Spleen (tissue), 11 donors: Measurements from ENCODE around the gene ARVCF. TPM values are rescaled to one million over a fixed set of nuclear protein-coding genes. Genes with fewer than 3 reads are reported as not detected.

Experiments used
- DNase-seq: peaks from one replicate; pipeline ENCODE4 v3.0.0-alpha.2; 2020
- H3K27ac ChIP-seq, 8 donors: fragments of 200-600 bp; sonication (generic) in 7 of 8; 1 replicate in 4 of 8; 2 replicates in 4 of 8; pipeline versions ENCODE4 v1.5.0 to v1.8.0; 2016 to 2021; ENCODE audit warnings: inconsistent platforms in 4 of 8, mild to moderate bottlenecking in 4 of 8, moderate library complexity in 1 of 8
- H3K27me3 ChIP-seq, 7 donors: fragments of 200-600 bp; sonication (generic) in 6 of 7; replicated peaks in 1 of 7; 1 replicate in 4 of 7; 2 replicates in 3 of 7; pipeline versions ENCODE4 v1.5.0 to v1.8.0; 2016 to 2021; ENCODE audit warnings: inconsistent platforms in 3 of 7, mild to moderate bottlenecking in 1 of 7
- H3K36me3 ChIP-seq, 6 donors: fragments of 200-600 bp; sonication (generic) in 5 of 6; 1 replicate in 4 of 6; 2 replicates in 2 of 6; pipeline versions ENCODE4 v1.5.0 to v1.8.0; 2016 to 2021; ENCODE audit warnings: inconsistent platforms in 2 of 6
- H3K4me1 ChIP-seq, 6 donors: fragments of 200-600 bp; sonication (generic) in 5 of 6; 1 replicate in 3 of 6; 2 replicates in 3 of 6; pipeline versions ENCODE4 v1.5.0 to v1.8.0; 2016 to 2021; ENCODE audit warnings: inconsistent platforms in 3 of 6
- H3K4me3 ChIP-seq, 8 donors: fragments of 200-600 bp; sonication (generic) in 7 of 8; 1 replicate in 4 of 8; 2 replicates in 4 of 8; pipeline versions ENCODE4 v1.5.0 to v1.8.0; 2016 to 2021; ENCODE audit warnings: inconsistent platforms in 4 of 8, mild to moderate bottlenecking in 4 of 8, moderate library complexity in 2 of 8
- H3K9me3 ChIP-seq, 8 donors: fragments of 200-600 bp; sonication (generic) in 7 of 8; 1 replicate in 4 of 8; 2 replicates in 4 of 8; pipeline versions ENCODE4 v1.5.0 to v1.8.0; 2016 to 2021; ENCODE audit warnings: inconsistent platforms in 4 of 8
- CTCF ChIP-seq, 11 experiments: fragments of 200-600 bp in 7 of 11; fragments of 450-650 bp in 4 of 11; sonication (generic) in 4 of 11; IDR thresholded peaks in 8 of 11; conservative IDR thresholded peaks in 3 of 11; 1 replicate in 7 of 11; 2 replicates in 4 of 11; pipeline versions ENCODE4 v1.4.0 to v1.8.0; 2016 to 2021; ENCODE audit warnings: antibody characterized with exemption in 11 of 11, inconsistent platforms in 4 of 11, mild to moderate bottlenecking in 1 of 11
- POLR2A ChIP-seq, 3 donors: fragments of 450-650 bp; IDR thresholded peaks; one replicate each; pipeline ENCODE4 v1.5.1; 2017; ENCODE audit warnings: antibody characterized with exemption in 3 of 3, mild to moderate bottlenecking in 1 of 3
- POLR2AphosphoS5 ChIP-seq, 3 donors: sonication (generic); formaldehyde crosslinking; IDR thresholded peaks; one replicate each; pipeline ENCODE4 v1.5.1; 2017; ENCODE audit warnings: antibody characterized with exemption in 3 of 3
- WGBS, 5 donors: extraction: QIAGEN DNeasy Blood & Tissue Kit in 3 of 5; methylation state at CpG; one replicate each; pipeline versions ENCODE4 v1.1.5 to v1.1.7; 2013 to 2018; 5-methylcytosine and 5-hydroxymethylcytosine counted together
- intact Hi-C: fragments of 100-400 bp; cut with DNase I; formaldehyde crosslinking; loops from one replicate; pipeline ENCODE4 v1.15.0; 2023; ENCODE audit warnings: low total_unique reads
- polyA plus RNA-seq, 3 donors: library from polyadenylated mRNA; stranded (reverse); fragments of 200-250 nt; gene quantifications; one replicate each; pipeline ENCODE4 v1.2.1, GENCODE V29; 2013
- total RNA-seq, 7 donors: library from RNA; depleted of rRNA in 3 of 7; stranded (reverse); fragments of >200 nt in 3 of 7; fragmentation: NEBNext Ultra II Directional in 4 of 7; extraction: Animal tissue kit (Norgen Biotek cat#: 25700) in 4 of 7; gene quantifications; one replicate each; pipeline versions ENCODE4 v1.1.0 to v1.2.1, GENCODE V29; 2016 to 2021
- donor health status: healthy with polysubstance abuse.
- donor health status: DM: no; HTN: no; CAD: no; lungs with moderate emphysema.
- donor health status: DM: no; HTN: no; CAD: no.
- donor health status: Bipolar disorder and iron deficiency.
- donor health status: healthy.
- donor health status: DM: no; HTN: no; CAD: no.
- donor health status: DM: yes; HTN: yes; CAD: no.

Gene ARVCF
- total and polyA plus RNA-seq, 10 donors: 9.4 to 96.7 (median 27.6) TPM

- intact Hi-C loops: no loop called here
- Histone ChIP-seq H3K27me3 (peaks cover 0 to 8% (median 0%) of the 10 kb centered on the region in 7 donors), H3K4me3 (no peak overlapping the region), H3K4me1 (peaks cover 4 to 51% (median 32%) of the 10 kb centered on the region in 6 donors), H3K9me3 (no peaks in the 10 kb centered on the region), H3K36me3 (peaks cover 0 to 33% (median 12%) of the 10 kb centered on the region in 6 donors), H3K27ac (peak overlapping the region in 1 of 8 donors; percentile 21)
- 75 to 89% (median 82%) methylated on average over 5 of the region's 5 CpGs for WGBS, 5 donors
- peak; percentile 73 for DNase-seq
- TF ChIP-seq POLR2AphosphoS5 (IDR thresholded peaks at IDR 0.05) (no peak), POLR2A (IDR thresholded peaks at IDR 0.05) (no peak), CTCF (IDR thresholded peaks at IDR 0.05 in 8 of 11, conservative IDR thresholded peaks at IDR 0.05 in 3 of 11) (no peak)
Observed at GRCh38 chr22:19983741-19984140, 32.9 kb downstream of the ARVCF start.

GRCh38 chr22:19982991-19983578, 33.5 kb downstream of the ARVCF start:
- WGBS, 5 donors: 91 to 100% (median 94%) methylated on average over 1 to 8 of the region's 8 CpGs
- H3K27me3 ChIP-seq: peaks cover 0 to 8% (median 0%) of the 10 kb centered on the region in 7 donors

GRCh38 chr22:19981961-19982920, 34.4 kb downstream of the ARVCF start:
- WGBS, 5 donors: 90 to 95% (median 94%) methylated on average over 15 to 16 of the region's 16 CpGs
- H3K4me1 ChIP-seq: peaks cover 4 to 38% (median 23%) of the 10 kb centered on the region in 6 donors

More at GRCh38 chr22:19982991-19983578, 33.5 kb downstream of the ARVCF start:
- peak; percentile 61 for DNase-seq
- Histone ChIP-seq H3K4me3 (no peak overlapping the region), H3K27ac (no peak overlapping the region), H3K4me1 (peaks cover 4 to 46% (median 30%) of the 10 kb centered on the region in 6 donors), H3K9me3 (no peaks in the 10 kb centered on the region), H3K36me3 (peaks cover 0 to 40% (median 15%) of the 10 kb centered on the region in 6 donors)
- intact Hi-C loops: no loop called here
- no peak for TF ChIP-seq CTCF (IDR thresholded peaks at IDR 0.05 in 8 of 11, conservative IDR thresholded peaks at IDR 0.05 in 3 of 11)
- TF ChIP-seq POLR2A (IDR thresholded peaks at IDR 0.05): no peak
- peak in 1 of 3 donors; percentile 24 for TF ChIP-seq POLR2AphosphoS5 (IDR thresholded peaks at IDR 0.05)

More at GRCh38 chr22:19981961-19982920, 34.4 kb downstream of the ARVCF start:
- H3K36me3 ChIP-seq: peaks cover 0 to 48% (median 16%) of the 10 kb centered on the region in 6 donors
- H3K27me3 ChIP-seq: peaks cover 0 to 8% (median 0%) of the 10 kb centered on the region in 7 donors
- peak; percentile 72 for DNase-seq
- H3K9me3 ChIP-seq: no peaks in the 10 kb centered on the region
- H3K4me3 ChIP-seq: no peak overlapping the region
- intact Hi-C loops: no loop called here
- H3K27ac ChIP-seq: no peak overlapping the region
- TF ChIP-seq POLR2AphosphoS5 (IDR thresholded peaks at IDR 0.05): no peak
- TF ChIP-seq POLR2A (IDR thresholded peaks at IDR 0.05): no peak
- TF ChIP-seq CTCF (IDR thresholded peaks at IDR 0.05 in 8 of 11, conservative IDR thresholded peaks at IDR 0.05 in 3 of 11): no peak
